Fibroblast of lung (primary cell): ENCODE results near the gene TOM1.

Experiments
- CTCF ChIP-seq, 2 donors: IDR thresholded peaks in 1 of 2; conservative IDR thresholded peaks in 1 of 2; 1 replicate in 1 of 2; 2 replicates in 1 of 2; pipeline ENCODE4 v1.5.1; 2011 to 2012; ENCODE audit warnings: low read length in 2 of 2, control low read depth in 1 of 2, inconsistent platforms in 1 of 2, low read depth in 1 of 2, mild to moderate bottlenecking in 1 of 2
- EZH2 ChIP-seq: IDR thresholded peaks from 2 replicates; pipeline ENCODE4 v1.5.1; 2012; ENCODE audit warnings: low read length, control low read depth, mild to moderate bottlenecking; ENCODE audit errors: missing control alignments

- TF ChIP-seq EZH2 (no peak), CTCF (conservative IDR thresholded peaks at IDR 0.05 in 1 of 2, IDR thresholded peaks at IDR 0.05 in 1 of 2; ENCODE audit: low read depth in 1 of 2, low read length in 2 of 2) (no peak)
Observed at GRCh38 chr22:35386670-35387288, 87.1 kb downstream of the TOM1 start.
